ENCODE measurements around the gene ZNF273. TPM values are rescaled to one million over a fixed set of nuclear protein-coding genes. Genes with fewer than 3 reads are reported as not detected.

ZNF273 gene
- total and polyA plus RNA-seq, 10 of the 15 experiments (the other 5 are each of a cell fraction or from before 2014, with no cell fraction given) = 4.8 to 12.3 (median 7.8) TPM

GRCh38 chr7:64902806-64903721 lies at the start of gene ZNF273 (continued):
- TF ChIP-seq BCLAF1 (IDR thresholded peaks at IDR 0.05) (no peak), SP1 (IDR thresholded peaks at IDR 0.05; ENCODE audit: low read depth, low read length) (peak; percentile 90), REST (IDR thresholded peaks at IDR 0.05; ENCODE audit: low read depth, low read length) (no peak), HDAC2 (IDR thresholded peaks at IDR 0.05) (no peak), E2F4 (IDR thresholded peaks at IDR 0.05; ENCODE audit: low read depth, low read length) (peak; percentile 72), HDAC6 (IDR thresholded peaks at IDR 0.05; ENCODE audit: unreplicated experiment) (no peak), NKRF (conservative IDR thresholded peaks at IDR 0.05) (peak; percentile 97), JUNB (IDR thresholded peaks at IDR 0.05) (no peak), ATF7 (IDR thresholded peaks at IDR 0.05; ENCODE audit: low read depth) (no peak), CBX3 (IDR thresholded peaks at IDR 0.05; ENCODE audit: borderline replicate concordance, low read depth) (no peak), SIX5 (IDR thresholded peaks at IDR 0.05; ENCODE audit: low read depth, low read length, severe bottlenecking) (no peak), ZNF592 (IDR thresholded peaks at IDR 0.05) (no peak), ZBED1 (IDR thresholded peaks at IDR 0.05; ENCODE audit: borderline replicate concordance) (no peak)
